Omental fat pad (tissue), 4 donors: Measurements from ENCODE around the gene CFAP65. TPM values are rescaled to one million over a fixed set of nuclear protein-coding genes. Genes with fewer than 3 reads are reported as not detected.

ENCODE experiments used
- ATAC-seq: fragments of 150-250 bp; one replicate; pipeline ENCODE4 v1.9.1; 2016; ENCODE audit warnings: mild to moderate bottlenecking, moderate library complexity; ENCODE audit not compliant: low FRiP score
- DNase-seq: peaks from one replicate; pipeline ENCODE4 v3.0.0-alpha.2; 2019; ENCODE audit warnings: low spot score
- total RNA-seq, 4 donors: library from RNA; depleted of rRNA; stranded (reverse); fragments of >200 nt; gene quantifications; one replicate each; pipeline ENCODE4 v1.1.0, GENCODE V29; 2016
- TF ChIP-seq, protein P1 (sequence below), 3 donors: fragments of 450-650 bp; IDR thresholded peaks; one replicate each; pipeline ENCODE4 v1.5.1; 2016 to 2017; ENCODE audit warnings: antibody characterized with exemption in 3 of 3, mild to moderate bottlenecking in 3 of 3, moderate library complexity in 2 of 3

CFAP65 gene
- total RNA-seq, 4 donors from 2014 or later = 0.19 TPM; not detected in 3

DNA sequence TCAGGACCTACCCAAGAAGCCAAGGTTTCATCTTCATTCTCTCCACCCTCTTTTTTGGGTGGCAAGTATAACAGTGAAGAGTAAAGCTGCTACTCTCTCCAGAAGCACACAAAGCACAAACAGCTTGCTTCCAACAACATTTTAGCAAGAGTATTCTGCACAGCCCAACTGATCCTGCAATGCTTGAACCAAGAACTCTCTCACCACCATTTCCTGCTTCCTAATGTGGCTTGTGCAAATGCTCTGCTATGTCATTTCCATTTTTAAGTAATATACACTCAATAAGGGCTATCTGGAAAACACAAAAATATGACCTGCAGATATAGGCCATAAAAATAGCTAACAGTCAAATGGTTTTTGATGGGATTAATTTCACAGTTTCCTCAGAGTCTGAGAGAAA is 43.5 kb upstream of the CFAP65 start:
- ATAC-seq (no peak), DNase-seq (no peak)
- TF ChIP-seq, protein P1, sequence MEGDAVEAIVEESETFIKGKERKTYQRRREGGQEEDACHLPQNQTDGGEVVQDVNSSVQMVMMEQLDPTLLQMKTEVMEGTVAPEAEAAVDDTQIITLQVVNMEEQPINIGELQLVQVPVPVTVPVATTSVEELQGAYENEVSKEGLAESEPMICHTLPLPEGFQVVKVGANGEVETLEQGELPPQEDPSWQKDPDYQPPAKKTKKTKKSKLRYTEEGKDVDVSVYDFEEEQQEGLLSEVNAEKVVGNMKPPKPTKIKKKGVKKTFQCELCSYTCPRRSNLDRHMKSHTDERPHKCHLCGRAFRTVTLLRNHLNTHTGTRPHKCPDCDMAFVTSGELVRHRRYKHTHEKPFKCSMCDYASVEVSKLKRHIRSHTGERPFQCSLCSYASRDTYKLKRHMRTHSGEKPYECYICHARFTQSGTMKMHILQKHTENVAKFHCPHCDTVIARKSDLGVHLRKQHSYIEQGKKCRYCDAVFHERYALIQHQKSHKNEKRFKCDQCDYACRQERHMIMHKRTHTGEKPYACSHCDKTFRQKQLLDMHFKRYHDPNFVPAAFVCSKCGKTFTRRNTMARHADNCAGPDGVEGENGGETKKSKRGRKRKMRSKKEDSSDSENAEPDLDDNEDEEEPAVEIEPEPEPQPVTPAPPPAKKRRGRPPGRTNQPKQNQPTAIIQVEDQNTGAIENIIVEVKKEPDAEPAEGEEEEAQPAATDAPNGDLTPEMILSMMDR (IDR thresholded peaks at IDR 0.05) = no peak

DNA sequence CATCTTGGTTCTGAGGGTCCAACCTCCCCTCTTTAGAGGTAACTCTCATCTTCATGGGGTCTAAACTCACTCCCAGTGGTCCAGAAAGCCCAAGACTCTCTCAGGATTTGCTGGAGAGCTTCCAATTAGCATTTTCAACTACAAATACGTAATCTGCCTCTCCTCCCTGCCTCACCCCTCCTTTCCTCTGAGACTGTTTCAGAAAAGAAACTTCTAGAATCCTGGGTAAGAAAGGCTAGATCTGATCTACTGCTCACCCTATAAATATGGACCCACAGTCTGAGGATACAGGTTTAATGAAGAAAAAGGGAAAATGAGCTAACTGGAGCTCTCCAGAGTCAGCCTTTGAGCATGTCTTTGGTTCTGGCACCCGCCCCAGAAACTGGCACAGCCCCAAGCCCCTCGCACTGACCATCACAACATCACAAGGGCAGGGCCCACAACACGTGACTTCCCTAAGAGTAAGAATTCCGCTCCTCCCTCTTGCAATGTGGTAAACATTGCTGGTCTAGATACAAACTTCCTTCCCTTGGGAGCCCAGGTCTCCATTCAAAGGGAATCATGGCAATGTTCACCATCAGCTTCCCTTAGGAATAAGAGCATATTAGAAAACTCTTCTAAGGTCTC is 41.1 kb upstream of the CFAP65 start:
- ATAC-seq = no peak
- TF ChIP-seq, protein P1 (IDR thresholded peaks at IDR 0.05) = no peak

DNA sequence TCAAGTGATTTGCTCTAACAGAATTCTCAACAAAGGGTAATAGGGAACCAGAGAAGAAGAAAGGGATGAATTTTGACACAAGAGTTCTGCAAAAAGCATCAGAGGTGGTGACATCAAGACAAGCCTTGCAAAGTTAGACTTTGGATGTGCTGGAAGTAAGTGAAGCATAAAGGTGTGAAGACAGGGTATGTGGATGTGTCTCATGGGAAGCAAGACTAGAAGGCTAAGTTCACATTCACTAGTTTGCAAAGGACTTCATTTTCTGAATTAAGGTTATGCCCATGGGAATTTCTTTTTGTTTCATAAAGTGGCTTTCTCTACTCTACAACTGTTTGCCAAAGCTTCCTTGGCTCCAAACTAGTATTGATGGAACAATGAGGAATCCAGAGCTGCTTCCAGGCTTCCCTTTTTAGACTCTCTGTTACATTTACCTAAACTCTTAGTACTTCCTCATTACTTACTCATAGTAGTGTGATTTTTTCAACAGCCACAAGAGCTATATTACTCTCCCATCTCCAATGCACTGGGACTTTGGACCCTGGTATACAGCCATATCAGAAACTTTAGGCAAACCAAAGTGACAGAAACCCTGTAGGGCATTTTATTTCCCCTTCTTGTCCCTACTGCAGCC is 40.5 kb upstream of the CFAP65 start:
- no peak for ATAC-seq
- TF ChIP-seq, protein P1 (IDR thresholded peaks at IDR 0.05) = no peak
- DNase-seq = no peak

More for the DNA sequence above, 41.1 kb upstream of the CFAP65 start:
- DNase-seq = no peak

DNA sequence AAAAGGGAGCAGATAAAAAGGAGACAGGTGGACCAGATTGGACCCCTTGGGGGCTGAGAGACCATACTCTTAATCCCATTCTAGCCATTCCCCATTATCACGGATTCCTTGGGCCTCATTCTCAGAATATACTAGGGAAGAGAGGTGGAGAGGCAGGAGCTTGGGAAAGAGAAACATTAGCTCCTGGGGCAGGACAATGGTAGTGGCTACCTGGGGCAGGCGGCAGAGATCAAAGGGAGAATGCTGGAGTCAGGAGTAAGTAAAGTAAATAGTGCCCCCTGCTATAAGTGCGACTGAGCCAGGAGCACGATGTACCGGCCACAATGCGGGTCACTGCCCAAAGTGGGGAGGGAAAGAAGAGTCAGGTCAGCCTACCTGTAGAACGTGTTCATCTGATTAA is 39.8 kb upstream of the CFAP65 start:
- ATAC-seq (no peak), DNase-seq (no peak)
- TF ChIP-seq, protein P1 (IDR thresholded peaks at IDR 0.05) = no peak

DNA sequence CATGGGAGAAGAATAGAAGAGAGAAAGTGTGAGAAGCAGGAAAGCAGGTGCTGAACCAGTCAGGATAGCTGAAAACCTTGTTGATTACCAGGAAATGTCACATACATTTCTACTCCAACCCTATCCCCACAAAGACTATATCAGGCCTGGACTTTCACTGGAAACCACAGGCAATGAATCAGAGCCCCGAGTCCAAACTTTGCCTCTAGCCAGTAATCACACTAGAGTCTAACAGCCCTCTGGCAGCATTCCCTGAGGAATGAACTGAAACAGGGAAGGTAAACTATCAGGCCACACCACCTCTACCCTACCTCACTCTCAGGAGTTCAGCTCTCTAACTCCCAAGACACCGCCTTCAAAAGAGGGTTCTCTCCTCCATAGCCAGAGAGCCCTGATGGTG is 38.1 kb upstream of the CFAP65 start:
- DNase-seq (no peak), ATAC-seq (no peak)
- TF ChIP-seq, protein P1 (IDR thresholded peaks at IDR 0.05) = no peak

DNA sequence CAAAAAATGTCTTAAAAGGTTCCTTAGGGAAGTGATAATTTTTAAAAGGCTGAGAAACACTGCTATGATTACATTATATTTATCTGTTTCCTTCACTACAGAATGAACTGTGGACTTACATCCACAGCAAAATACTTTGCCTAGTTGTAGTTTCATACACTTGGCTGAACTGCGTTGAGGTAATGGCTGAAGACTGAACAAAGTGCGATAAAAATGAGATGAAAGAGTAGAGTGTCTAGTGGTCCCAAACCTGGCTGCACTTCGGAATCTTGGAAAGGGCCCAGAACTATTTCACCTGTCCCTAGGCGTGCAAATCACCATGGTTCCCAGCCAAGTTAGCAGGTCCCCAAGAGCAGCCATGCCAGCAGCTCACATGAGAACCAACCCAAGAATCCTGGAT is 37.6 kb upstream of the CFAP65 start:
- TF ChIP-seq, protein P1 (IDR thresholded peaks at IDR 0.05) = no peak
- ATAC-seq = no peak
- DNase-seq = no peak

DNA sequence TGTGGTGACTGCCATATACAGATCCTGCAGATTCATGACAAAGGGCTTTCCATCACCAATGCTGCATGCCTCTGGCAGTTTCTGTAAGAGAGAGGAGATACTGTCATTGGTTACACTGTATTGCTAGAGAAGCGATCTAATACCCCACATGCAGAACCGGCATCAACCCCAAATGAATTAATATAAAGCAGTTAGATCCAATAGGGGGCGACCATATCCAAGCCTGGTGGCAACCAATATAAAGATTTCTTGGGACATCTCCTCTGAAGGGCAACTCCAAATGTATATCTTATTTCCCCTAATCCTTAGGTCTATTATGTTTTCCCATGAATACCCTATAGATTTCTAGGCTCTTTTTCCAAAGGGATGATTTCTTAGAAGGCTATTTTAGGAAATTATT is 36.8 kb upstream of the CFAP65 start:
- no peak for ATAC-seq
- DNase-seq = no peak
- TF ChIP-seq, protein P1 (IDR thresholded peaks at IDR 0.05) = no peak
